Upper lobe of left lung (tissue), 4 donors: ENCODE data around the gene CNTROB.

ENCODE experiments used
- CTCF ChIP-seq, 6 experiments: fragments of 450-650 bp in 4 of 6; fragments of 200-600 bp in 2 of 6; sonication (generic) in 2 of 6; IDR thresholded peaks; one replicate each; pipeline ENCODE4 v1.5.1; 2016 to 2019; ENCODE audit warnings: antibody characterized with exemption in 6 of 6
- EP300 ChIP-seq, 4 donors: sonication (generic); formaldehyde crosslinking; IDR thresholded peaks; one replicate each; pipeline ENCODE4 v1.5.1; 2017; ENCODE audit warnings: antibody characterized with exemption in 4 of 4, control low read depth in 2 of 4

- TF ChIP-seq CTCF (IDR thresholded peaks at IDR 0.05) (no peak), EP300 (IDR thresholded peaks at IDR 0.05) (no peak)
Measured at GRCh38 chr17:7971651-7972050, 39.6 kb downstream of the CNTROB start.
